Cardiac fibroblast (primary cell): ENCODE data around the gene PEAR1.

Experiments
- DNase-seq, 2 donors: peaks; one replicate each; pipeline versions ENCODE4 v3.0.0 to v3.0.0-alpha.2; 2010; ENCODE audit warnings: low read depth in 2 of 2
- H3K4me3 ChIP-seq, 2 donors: replicated peaks in 1 of 2; 1 replicate in 1 of 2; 2 replicates in 1 of 2; pipeline ENCODE4 v1.5.1; 2011; ENCODE audit warnings: low read depth in 2 of 2, low read length in 2 of 2, mild to moderate bottlenecking in 2 of 2, moderate library complexity in 1 of 2
- TF ChIP-seq, protein P1 (sequence below): IDR thresholded peaks from one replicate; pipeline ENCODE4 v1.5.1; 2011; ENCODE audit warnings: low read depth, mild to moderate bottlenecking, low read length, inconsistent platforms

Gene PEAR1

DNA sequence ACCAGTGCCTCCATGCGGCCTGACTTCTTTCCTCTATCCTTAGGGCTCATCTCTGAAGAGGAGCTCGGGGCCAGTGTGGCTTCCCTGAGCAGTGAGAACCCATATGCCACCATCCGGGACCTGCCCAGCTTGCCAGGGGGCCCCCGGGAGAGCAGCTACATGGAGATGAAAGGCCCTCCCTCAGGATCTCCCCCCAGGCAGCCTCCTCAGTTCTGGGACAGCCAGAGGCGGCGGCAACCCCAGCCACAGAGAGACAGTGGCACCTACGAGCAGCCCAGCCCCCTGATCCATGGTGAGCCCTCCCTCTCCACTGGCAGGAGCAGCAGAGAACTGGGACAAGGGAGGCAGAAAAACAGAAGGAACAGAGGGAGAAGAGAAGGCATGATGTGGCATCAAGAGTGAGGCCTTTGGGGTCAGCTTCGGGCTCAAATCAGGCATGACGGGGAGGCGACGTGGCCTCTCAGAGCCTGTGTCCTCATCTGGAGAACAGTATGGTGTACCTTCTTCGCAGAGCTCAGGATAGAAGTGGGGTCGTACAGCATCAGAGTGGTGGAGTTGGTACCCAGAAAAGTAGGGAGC, 20.4 kb downstream of the PEAR1 start:
- TF ChIP-seq, protein P1, sequence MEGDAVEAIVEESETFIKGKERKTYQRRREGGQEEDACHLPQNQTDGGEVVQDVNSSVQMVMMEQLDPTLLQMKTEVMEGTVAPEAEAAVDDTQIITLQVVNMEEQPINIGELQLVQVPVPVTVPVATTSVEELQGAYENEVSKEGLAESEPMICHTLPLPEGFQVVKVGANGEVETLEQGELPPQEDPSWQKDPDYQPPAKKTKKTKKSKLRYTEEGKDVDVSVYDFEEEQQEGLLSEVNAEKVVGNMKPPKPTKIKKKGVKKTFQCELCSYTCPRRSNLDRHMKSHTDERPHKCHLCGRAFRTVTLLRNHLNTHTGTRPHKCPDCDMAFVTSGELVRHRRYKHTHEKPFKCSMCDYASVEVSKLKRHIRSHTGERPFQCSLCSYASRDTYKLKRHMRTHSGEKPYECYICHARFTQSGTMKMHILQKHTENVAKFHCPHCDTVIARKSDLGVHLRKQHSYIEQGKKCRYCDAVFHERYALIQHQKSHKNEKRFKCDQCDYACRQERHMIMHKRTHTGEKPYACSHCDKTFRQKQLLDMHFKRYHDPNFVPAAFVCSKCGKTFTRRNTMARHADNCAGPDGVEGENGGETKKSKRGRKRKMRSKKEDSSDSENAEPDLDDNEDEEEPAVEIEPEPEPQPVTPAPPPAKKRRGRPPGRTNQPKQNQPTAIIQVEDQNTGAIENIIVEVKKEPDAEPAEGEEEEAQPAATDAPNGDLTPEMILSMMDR: no peak
- no peak overlapping the region for H3K4me3 ChIP-seq
- DNase-seq: no peak

DNA sequence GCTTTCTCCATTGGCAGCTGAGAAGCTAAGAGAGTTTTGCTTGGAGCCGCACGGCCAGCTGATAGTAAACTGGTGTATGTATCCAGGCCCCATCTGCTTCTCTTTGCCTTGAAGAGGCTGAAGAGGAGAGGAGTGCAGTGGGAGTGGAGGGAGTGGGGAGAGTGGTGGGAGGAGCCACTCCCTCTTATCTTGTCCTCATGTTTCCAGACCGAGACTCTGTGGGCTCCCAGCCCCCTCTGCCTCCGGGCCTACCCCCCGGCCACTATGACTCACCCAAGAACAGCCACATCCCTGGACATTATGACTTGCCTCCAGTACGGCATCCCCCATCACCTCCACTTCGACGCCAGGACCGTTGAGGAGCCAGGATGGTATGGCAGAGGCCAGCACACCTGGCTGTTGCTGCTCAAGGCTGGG, 20.9 kb downstream of the PEAR1 start:
- DNase-seq: peak; percentile 40 to 67
- H3K4me3 ChIP-seq: no peak overlapping the region
- TF ChIP-seq, protein P1: no peak

DNA sequence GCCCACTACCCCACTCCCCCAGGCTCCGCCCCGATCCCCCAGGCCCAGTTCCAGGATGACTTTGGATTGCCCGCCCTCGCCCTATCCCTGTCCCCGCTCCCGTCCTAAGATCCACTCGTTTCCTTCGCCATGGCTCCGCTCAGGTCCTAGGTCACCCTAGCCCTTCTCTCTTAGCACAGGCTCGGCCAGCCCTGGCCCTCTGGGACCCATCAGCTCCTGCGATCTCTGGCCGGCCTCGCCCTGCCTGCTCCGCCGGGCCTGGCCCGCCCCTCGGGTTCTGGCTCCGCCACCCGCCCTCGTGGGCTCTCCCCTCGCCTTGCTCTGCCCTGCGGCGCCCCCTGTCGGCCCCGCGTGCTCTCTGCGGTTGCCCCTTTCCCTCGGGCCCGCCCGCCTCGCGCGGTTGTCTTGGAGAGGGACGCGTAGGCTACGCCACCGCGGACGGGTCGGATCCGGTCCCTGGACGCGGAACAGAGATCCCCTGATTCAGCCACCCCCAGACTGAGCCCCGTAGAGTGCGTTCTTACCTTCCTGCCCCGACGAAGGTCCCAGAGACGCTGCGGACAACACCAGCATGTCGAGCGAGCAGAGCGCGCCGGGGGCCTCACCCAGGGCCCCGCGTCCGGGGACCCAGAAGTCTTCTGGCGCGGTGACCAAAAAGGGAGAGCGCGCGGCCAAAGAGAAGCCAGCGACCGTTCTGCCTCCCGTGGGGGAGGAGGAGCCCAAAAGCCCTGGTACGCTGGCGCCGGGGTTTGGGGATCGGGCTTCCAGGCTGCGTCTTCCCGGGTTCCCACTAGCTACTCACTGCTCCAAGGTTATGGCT, 26.9 kb downstream of the PEAR1 start, which contains the start of gene LRRC71:
TSS of gene LRRC71 (plus strand) at position 400 of the 820 bp plus-strand sequence. CDS start at position 572, 172 bp downstream.
- DNase-seq: peak; percentile 82 to 84
- TF ChIP-seq, protein P1: peak; percentile 76
- H3K4me3 ChIP-seq: peak within 1 kb of the TSS; percentile 28 to 38

DNA sequence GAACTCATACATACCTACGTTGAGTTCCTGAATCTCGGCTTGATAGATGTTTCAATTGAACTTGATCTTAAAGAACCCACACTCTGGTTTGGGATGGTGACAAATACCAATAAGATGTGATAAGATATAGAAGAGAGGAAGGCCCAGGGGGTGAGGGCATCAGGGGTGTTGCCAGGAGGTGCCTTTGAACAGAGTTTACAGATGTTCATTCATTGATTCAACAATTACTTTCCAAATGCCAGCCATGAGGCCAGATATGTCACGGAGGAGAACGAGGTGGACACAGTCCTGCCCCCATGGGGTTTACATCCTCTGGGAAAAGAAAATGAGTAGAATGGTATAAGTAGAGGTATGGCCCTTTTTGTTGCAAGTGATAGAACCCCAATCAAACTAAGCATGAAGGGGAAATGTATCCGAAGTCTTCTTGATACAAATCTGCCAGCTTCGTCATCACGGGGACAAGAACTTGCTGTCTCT, 27.6 kb downstream of the PEAR1 start:
- DNase-seq: no peak
- H3K4me3 ChIP-seq: peak overlapping the region in 1 of 2 donors; percentile 38
- TF ChIP-seq, protein P1: no peak

DNA sequence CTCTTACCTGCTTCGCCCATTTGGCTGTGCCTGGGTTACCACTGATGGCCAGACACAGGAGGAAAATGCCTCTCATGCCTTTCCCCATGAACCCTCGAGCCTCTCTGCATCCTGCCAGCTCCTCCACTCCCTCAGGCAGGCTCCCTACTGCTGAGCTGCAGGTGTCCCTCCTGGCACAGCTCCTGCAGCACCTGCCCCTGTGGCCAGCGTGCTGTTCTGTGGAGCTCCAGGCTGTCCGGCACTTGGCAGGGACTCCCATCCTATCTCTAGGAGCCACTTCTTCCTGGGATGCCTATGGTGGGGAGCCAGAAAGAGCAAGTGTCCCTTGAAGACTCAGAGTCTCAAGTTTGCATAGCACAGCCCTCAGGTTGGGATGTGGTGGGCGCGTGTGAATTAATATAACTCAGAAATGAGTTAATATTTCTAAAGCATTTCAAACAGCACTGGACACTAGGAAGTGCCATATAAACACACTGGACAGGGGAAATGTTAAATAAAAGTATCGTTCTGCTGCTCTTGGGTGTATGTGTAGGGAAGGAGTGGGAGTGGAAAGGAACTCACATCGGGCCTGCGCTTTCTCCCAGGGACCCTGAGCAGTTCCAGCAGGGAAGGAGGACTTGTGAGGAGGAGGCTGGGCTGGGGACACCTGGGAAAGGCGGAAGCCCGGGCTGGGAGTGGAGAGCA, 29.6 kb downstream of the PEAR1 start:
- no peak for DNase-seq
- no peak overlapping the region for H3K4me3 ChIP-seq
- TF ChIP-seq, protein P1: no peak

DNA sequence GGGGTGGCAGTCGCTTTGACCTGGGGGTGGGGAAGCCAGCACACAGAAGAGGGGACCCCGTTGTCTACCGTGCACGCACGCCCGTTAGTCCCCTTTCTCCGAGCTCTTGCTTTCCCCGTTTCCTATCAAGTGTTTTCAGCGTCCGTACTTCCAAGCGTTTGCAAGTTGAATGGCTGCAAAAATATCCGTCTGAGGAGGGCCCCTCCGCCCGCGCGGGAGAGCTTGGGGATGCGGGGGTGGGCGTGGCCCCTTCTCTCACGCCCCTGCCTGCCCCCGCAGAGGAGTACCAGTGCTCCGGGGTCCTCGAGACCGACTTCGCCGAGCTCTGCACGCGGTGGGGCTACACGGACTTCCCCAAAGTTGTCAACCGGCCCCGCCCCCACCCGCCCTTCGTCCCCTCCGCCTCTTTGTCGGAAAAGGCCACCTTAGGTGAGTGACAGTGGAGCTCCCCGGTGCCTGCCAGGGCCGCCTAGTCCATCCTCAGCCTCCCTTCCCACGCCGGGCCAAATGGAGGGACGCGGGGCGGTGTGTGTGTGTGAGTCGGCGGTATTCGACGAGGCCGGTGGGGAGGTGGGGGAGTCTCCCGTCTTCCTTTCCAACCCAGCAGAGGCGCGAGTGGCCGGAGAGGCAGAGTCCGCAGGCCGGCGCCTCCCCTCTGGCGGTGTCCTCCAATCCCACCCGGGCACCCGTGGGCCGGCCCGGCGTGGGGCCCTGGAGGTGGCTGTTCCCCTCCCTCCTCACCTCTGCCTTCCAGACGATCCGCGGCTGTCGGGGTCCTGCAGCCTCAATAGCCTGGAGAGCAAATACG, 30.4 kb downstream of the PEAR1 start:
- H3K4me3 ChIP-seq: peak overlapping the region in 1 of 2 donors; percentile 3
- TF ChIP-seq, protein P1: no peak
- no peak for DNase-seq
